Retinal pigment epithelial cell (primary cell): ENCODE data around the gene SUSD1.
A peak's percentile ranks its signal among the peaks of the same experiment; 100 is the strongest.

Experiments used
- DNase-seq: peaks from one replicate; pipeline ENCODE4 v3.0.0-alpha.2; 2010; ENCODE audit warnings: low read depth
- H3K4me3 ChIP-seq: 2 replicates; pipeline ENCODE4 v1.5.1; 2011; ENCODE audit warnings: mild to moderate bottlenecking, low read length, control low read depth, moderate library complexity
- TF ChIP-seq, protein P1 (sequence below): conservative IDR thresholded peaks from 2 replicates; pipeline ENCODE4 v1.5.1; 2011; ENCODE audit warnings: low read depth, low read length, control low read depth, inconsistent platforms

SUSD1 gene

DNA sequence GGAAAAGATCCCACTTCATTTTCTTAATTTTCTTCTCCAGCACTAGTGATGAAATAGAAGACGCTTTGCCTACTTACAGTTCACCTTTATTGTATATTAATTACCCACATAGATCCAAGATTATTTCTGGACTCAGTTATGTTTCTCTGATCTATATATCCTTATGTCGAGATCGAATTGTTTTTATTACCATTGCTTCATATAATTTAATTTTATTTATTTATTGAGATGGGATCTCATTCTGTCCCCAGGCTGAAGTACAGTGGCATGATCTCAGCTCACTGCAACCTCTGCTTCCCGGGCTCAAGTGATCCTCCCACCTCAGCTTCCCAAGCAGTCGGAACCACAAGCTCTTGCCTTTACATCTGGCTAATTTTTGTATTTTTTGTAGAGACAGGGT, 157.2 kb downstream of the SUSD1 start:
- TF ChIP-seq, protein P1, sequence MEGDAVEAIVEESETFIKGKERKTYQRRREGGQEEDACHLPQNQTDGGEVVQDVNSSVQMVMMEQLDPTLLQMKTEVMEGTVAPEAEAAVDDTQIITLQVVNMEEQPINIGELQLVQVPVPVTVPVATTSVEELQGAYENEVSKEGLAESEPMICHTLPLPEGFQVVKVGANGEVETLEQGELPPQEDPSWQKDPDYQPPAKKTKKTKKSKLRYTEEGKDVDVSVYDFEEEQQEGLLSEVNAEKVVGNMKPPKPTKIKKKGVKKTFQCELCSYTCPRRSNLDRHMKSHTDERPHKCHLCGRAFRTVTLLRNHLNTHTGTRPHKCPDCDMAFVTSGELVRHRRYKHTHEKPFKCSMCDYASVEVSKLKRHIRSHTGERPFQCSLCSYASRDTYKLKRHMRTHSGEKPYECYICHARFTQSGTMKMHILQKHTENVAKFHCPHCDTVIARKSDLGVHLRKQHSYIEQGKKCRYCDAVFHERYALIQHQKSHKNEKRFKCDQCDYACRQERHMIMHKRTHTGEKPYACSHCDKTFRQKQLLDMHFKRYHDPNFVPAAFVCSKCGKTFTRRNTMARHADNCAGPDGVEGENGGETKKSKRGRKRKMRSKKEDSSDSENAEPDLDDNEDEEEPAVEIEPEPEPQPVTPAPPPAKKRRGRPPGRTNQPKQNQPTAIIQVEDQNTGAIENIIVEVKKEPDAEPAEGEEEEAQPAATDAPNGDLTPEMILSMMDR, result no peak
- H3K4me3 ChIP-seq, result no peak overlapping the region
- no peak for DNase-seq

DNA sequence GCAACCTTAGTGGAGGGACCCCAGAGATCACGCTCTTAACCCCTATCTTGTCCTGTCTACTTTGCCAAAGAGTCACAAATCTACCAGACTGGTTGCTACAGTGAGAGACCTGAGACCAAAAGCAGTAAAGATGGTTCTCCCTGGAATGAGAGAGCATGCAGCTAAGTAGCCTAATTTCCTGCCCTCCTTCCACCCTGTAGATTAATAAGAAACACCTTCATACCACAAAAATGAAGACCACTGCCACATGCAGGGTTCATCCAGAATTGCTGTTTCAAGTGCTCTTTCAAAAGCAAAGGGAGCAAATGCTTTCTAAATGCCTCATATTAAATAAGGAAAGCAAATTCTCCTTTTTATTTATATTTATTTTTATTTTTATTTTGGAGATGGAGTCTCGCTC, 159.4 kb downstream of the SUSD1 start:
- TF ChIP-seq, protein P1, result no peak
- DNase-seq, result no peak
- H3K4me3 ChIP-seq, result no peak overlapping the region

DNA sequence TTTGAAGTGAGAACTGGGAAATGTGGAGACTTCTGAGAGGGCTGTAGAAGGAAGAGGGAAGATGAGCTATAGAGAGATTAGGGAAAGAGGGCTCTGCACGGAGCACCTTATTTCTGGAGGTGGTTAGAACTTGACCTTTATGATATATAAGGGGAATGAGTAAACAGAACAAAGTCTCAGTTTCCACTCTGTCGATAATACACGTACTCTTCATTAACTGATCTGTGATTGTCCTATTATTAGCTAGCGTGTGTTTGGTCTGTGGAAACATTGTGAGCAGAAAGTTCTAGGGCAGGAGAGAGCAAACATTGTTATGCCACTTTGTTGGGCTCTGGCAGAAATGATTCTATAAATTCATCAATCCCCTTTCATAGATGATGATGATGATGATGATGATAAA, 159.9 kb downstream of the SUSD1 start:
- H3K4me3 ChIP-seq, result no peak overlapping the region
- DNase-seq, result no peak
- TF ChIP-seq, protein P1, result no peak

DNA sequence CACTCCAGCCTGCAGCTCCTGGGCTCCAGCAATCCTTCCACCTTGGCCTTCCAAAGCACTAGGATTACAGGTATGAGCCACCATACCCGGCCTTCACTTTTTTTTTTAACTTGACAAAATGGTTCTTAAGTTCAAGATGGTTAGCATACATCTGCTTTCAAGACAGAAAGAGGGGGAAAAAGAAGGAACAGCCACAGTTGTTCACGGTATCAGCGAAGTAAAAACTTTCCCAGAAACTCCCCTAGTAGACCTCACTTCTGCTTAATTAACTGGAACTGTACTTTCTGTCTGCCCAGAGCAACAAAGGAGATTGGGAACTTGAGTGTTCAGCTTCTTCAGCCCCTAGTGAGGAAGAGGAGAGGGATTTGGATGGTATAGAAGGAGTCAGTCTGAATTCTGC, 161.8 kb downstream of the SUSD1 start:
- no peak for DNase-seq
- H3K4me3 ChIP-seq, result no peak overlapping the region
- TF ChIP-seq, protein P1, result no peak

DNA sequence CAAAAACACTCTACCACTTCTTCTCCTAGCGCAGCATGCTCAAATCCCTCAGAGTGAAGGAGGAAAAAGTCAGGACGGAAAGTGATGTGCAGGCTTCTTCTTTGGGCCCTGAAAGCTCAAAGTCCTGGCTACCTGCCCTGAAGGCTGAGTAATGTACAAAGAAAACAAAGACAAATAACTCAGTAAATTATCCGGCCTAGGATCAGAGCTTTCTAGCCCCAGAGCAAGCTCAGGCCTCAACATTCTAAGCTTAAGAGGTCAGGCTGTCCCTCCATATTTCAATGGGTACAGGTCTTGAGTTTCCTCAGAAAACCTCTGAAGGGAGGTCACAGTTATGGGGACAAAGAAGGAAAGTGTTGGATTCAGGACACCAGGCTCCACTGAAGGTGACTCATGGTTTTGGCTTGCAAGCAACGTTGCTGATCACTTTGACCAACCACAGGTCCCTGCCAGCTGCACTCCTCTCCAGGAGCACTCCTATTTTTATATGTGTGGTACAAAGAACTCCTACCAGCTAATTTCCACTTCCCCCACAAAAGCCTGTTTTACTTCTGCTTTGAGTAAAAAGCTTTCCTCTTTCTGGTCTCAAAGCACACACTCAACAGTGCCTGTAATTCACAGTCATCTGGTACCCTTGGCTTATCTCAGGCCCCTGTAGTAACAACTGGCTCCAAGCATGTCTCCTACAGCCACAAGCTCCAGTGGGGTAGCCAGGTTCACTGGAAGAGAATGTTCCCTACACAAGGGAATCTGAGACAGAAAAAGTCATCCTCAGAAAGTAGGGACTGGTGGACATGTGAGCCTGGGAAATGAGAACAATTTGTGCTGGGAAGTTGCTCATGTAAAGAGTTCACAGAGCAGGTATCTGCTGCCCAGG, 162.8 kb downstream of the SUSD1 start:
- TF ChIP-seq, protein P1, result no peak
- DNase-seq, result peak; percentile 84
- no peak overlapping the region for H3K4me3 ChIP-seq

DNA sequence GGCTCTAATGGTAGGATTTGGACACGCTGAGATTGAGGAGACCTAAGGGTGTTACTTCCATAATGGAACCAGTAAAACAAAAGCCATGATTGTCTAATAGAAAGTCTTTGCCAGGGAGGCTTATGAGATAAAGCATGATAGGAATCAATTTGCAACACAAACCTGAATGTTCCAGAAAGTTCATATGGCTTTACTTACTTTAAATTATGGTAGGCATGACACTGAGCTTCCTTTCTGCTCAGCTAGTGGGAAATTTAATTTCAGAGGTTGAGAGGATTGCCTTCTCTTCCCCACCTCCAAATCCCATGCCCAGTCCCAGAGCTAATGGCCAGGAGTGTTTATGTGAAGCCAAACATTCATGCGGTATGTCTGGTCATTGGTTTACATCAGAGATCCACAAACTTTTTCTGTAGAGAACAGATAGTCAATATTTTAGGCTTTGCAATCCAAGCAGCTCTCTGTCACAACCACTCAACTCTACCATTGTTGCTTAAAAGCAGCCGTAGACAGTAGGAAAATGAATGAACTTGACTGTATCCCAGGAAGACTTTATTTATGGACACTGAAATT, 164.0 kb downstream of the SUSD1 start:
- H3K4me3 ChIP-seq, result no peak overlapping the region
- no peak for DNase-seq
- TF ChIP-seq, protein P1, result no peak

DNA sequence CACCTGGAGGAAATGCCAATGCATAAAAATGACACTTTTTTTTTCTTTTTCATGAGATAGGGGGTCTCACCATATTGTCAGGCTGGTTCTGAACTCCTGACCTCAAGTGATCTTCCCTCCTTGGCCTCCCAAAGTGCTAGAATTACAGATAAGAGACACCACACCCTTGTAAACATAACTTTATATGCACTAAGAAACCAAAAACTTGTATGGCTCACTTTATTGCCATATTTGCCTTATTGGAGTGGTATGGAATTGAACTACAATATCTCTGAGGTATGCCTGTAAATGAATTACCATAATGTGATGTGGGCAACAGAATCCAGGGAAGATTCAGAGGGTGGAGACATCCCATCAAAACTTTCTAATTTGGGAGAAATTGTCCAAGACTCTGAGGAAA, 164.6 kb downstream of the SUSD1 start:
- DNase-seq, result no peak
- H3K4me3 ChIP-seq, result no peak overlapping the region
- TF ChIP-seq, protein P1, result no peak
